ENCODE data around the gene C4orf33. TPM values are rescaled to one million over a fixed set of nuclear protein-coding genes. Genes with fewer than 3 reads are reported as not detected.

The C4orf33 gene
- total RNA-seq, 1 donor from 2014 or later: 8.4 TPM

DNA sequence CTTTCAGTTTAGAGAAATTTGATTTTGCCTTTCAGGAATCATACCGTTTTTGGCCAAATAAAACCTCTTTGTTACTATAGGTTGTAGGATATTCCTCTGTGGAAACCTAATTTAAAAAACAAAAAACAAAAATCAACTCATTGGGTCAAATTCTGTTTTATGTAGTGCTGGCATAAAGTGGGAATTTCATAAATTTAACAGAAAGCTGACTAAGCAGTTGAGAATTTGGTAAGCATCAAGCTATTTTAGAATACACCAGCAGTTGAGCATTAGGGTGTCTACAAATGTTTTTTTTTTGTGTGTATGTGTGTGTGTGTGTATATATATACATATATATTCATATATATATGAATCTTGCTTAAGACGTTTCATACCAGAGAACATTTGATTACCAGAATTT lies 47.4 kb downstream of the C4orf33 start:
- H3K4me3 Mint-ChIP-seq: no peak overlapping the region
- no peak for DNase-seq (ENCODE audit: low read depth, low spot score)
- TF ChIP-seq, protein P1, sequence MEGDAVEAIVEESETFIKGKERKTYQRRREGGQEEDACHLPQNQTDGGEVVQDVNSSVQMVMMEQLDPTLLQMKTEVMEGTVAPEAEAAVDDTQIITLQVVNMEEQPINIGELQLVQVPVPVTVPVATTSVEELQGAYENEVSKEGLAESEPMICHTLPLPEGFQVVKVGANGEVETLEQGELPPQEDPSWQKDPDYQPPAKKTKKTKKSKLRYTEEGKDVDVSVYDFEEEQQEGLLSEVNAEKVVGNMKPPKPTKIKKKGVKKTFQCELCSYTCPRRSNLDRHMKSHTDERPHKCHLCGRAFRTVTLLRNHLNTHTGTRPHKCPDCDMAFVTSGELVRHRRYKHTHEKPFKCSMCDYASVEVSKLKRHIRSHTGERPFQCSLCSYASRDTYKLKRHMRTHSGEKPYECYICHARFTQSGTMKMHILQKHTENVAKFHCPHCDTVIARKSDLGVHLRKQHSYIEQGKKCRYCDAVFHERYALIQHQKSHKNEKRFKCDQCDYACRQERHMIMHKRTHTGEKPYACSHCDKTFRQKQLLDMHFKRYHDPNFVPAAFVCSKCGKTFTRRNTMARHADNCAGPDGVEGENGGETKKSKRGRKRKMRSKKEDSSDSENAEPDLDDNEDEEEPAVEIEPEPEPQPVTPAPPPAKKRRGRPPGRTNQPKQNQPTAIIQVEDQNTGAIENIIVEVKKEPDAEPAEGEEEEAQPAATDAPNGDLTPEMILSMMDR (conservative IDR thresholded peaks at IDR 0.05): no peak
- H3K27ac Mint-ChIP-seq (ENCODE audit: unreplicated experiment): no peak overlapping the region
- H3K4me1 Mint-ChIP-seq: peaks cover 4% of the 10 kb centered on the region
- no peaks in the 10 kb centered on the region for H3K36me3 Mint-ChIP-seq (ENCODE audit: low read depth)
- H3K27me3 Mint-ChIP-seq (ENCODE audit: low read depth): no peaks in the 10 kb centered on the region
- H3K9me3 Mint-ChIP-seq: no peaks in the 10 kb centered on the region

DNA sequence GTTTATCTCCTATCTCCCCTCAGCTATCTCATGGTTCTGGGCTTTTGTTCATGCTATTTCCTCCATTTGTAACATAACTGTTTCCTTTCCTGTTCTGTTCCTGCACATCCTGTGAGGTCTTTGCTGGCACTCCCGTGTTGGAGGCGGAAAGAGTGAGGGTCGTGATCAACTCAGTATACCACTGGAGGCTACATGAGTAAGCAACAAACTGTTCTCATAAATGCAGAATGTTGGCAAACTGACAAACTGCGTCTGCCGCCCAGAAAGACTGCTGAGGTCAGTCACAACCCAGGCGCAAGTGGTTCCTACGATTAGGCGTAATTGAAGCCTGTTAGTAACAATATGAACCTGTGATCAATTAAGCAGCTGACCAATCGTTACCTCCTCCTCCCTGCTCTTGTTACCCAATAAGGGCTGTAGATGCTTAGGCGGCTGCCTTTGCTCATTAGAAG lies 48.8 kb downstream of the C4orf33 start:
- no peaks in the 10 kb centered on the region for H3K27me3 Mint-ChIP-seq (ENCODE audit: low read depth)

DNA sequence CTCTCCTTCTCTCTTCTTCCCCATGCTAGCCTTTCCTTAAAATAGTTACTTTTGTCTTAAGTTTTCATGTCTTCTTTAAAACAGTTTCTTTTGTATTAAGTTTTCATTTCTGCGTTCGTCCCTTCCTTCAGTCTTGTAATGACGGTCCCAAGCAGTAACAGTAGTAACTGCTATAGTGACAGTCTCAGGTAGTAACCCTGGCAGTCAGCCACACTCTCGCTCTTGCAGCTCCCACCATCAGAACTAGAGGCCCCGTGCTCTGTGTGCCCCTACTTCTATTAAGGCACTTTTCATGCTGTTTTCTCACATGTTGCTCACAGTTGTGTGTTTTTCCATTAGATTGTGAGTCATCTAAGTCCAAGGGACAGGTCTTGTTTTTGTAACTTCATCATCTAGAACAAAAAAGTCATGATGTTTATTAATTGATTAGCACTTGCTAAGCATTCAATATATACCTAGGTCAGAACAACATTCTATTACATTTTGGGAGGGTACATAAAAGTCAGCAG lies 49.3 kb downstream of the C4orf33 start:
- Mint-ChIP-seq H3K4me3 (no peak overlapping the region), H3K27ac (ENCODE audit: unreplicated experiment) (no peak overlapping the region), H3K27me3 (ENCODE audit: low read depth) (no peaks in the 10 kb centered on the region), H3K4me1 (peaks cover 4% of the 10 kb centered on the region), H3K36me3 (ENCODE audit: low read depth) (no peaks in the 10 kb centered on the region), H3K9me3 (no peaks in the 10 kb centered on the region)
- DNase-seq (ENCODE audit: low read depth, low spot score): no peak
- TF ChIP-seq, protein P1 (conservative IDR thresholded peaks at IDR 0.05): no peak

More for the DNA sequence above, 48.8 kb downstream of the C4orf33 start:
- no peak for DNase-seq (ENCODE audit: low read depth, low spot score)
- Mint-ChIP-seq H3K36me3 (ENCODE audit: low read depth) (no peaks in the 10 kb centered on the region), H3K4me3 (no peak overlapping the region), H3K9me3 (no peaks in the 10 kb centered on the region), H3K27ac (ENCODE audit: unreplicated experiment) (no peak overlapping the region), H3K4me1 (peaks cover 4% of the 10 kb centered on the region)
- TF ChIP-seq, protein P1 (conservative IDR thresholded peaks at IDR 0.05): no peak

DNA sequence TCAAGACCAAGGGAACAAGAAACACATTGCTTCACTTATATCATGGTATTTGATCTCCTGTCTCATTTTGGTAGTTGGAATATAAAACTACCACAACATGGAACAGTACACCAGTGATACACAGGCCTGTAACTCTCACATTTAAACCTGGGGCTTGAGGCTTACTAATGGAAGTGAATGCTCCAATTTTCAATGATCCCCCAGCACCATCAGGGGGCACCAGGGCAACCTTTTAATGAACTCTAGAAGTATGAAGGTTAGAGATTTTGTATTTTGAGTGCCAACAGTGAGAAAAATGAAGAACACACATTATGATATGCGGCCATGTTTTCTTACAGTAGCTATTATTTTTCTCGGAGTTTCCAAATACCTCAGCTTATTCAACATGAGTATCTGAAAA lies 50.7 kb downstream of the C4orf33 start:
- Mint-ChIP-seq H3K36me3 (ENCODE audit: low read depth) (no peaks in the 10 kb centered on the region), H3K27ac (ENCODE audit: unreplicated experiment) (no peak overlapping the region), H3K9me3 (no peaks in the 10 kb centered on the region), H3K27me3 (ENCODE audit: low read depth) (no peaks in the 10 kb centered on the region), H3K4me3 (no peak overlapping the region), H3K4me1 (peaks cover 4% of the 10 kb centered on the region)
- no peak for DNase-seq (ENCODE audit: low read depth, low spot score)
- TF ChIP-seq, protein P1 (conservative IDR thresholded peaks at IDR 0.05): no peak

DNA sequence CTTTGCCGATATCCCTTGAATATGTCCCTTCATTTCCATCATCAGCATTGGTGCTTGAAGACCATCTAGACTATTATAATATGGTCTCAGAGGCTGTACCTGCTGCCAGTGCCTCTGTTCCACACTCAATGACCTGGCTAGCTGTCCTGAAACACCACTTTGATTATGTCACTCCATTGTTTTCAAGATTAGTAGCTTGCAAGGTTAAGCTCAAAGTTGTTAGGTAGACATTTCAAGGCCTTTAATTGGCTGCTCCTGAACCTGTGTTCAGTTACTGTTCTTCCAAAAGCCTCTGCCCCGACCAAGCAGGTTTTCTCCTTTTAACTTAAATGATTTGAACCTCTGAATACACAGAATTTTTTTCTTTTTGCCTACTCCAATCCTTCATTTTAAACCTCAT lies 52.9 kb downstream of the C4orf33 start:
- no peak for DNase-seq (ENCODE audit: low read depth, low spot score)
- Mint-ChIP-seq H3K4me3 (no peak overlapping the region), H3K27me3 (ENCODE audit: low read depth) (no peaks in the 10 kb centered on the region), H3K9me3 (no peaks in the 10 kb centered on the region), H3K27ac (ENCODE audit: unreplicated experiment) (no peak overlapping the region), H3K4me1 (peaks cover 4% of the 10 kb centered on the region), H3K36me3 (ENCODE audit: low read depth) (no peaks in the 10 kb centered on the region)
- TF ChIP-seq, protein P1 (conservative IDR thresholded peaks at IDR 0.05): no peak

All from neural crest cell (in vitro differentiated cells).